HL-60 (cell line): ENCODE measurements around the gene LIX1L.
A peak's percentile ranks its signal among the peaks of the same experiment; 100 is the strongest.

ENCODE experiments used
- DNase-seq, 2 experiments: peaks; one replicate each; pipeline ENCODE4 v3.0.0-alpha.2; 2010 to 2020; ENCODE audit warnings: low read depth in 1 of 2, low spot score in 1 of 2
- H3K27ac ChIP-seq: fragments of 250-450 bp; sonication (Bioruptor Pico); replicated peaks from 2 replicates; pipeline ENCODE4 v1.5.1; 2020; ENCODE audit warnings: mild to moderate bottlenecking, moderate library complexity
- H3K27me3 ChIP-seq: fragments of 250-450 bp; sonication (Bioruptor Pico); 2 replicates; pipeline ENCODE4 v1.5.1; 2021; ENCODE audit warnings: mild to moderate bottlenecking, moderate library complexity; ENCODE audit not compliant: insufficient read depth, poor library complexity, severe bottlenecking
- H3K4me3 ChIP-seq: replicated peaks from 2 replicates; pipeline ENCODE4 v1.5.1; 2011; ENCODE audit warnings: mild to moderate bottlenecking, control low read depth, low read length; ENCODE audit not compliant: insufficient read depth
- GABPA ChIP-seq: IDR thresholded peaks from 2 replicates; pipeline ENCODE4 v1.6.1; 2012; ENCODE audit warnings: low read depth
- POLR2AphosphoS5 ChIP-seq: IDR thresholded peaks from 2 replicates; pipeline ENCODE4 v1.6.1; 2012; ENCODE audit warnings: low read depth
- SPI1 ChIP-seq: IDR thresholded peaks from 2 replicates; pipeline ENCODE4 v1.6.1; 2012; ENCODE audit warnings: low read depth, mild to moderate bottlenecking, borderline replicate concordance
- TF ChIP-seq, protein P1 (sequence below): IDR thresholded peaks from one replicate; pipeline ENCODE4 v1.5.1; 2011; ENCODE audit warnings: low read length, control low read depth, inconsistent platforms; ENCODE audit not compliant: insufficient read depth
- TF ChIP-seq, protein P2 (sequence below): IDR thresholded peaks from 2 replicates; pipeline ENCODE4 v1.6.1; 2012; ENCODE audit warnings: low read depth; ENCODE audit not compliant: insufficient replicate concordance

Gene LIX1L

DNA sequence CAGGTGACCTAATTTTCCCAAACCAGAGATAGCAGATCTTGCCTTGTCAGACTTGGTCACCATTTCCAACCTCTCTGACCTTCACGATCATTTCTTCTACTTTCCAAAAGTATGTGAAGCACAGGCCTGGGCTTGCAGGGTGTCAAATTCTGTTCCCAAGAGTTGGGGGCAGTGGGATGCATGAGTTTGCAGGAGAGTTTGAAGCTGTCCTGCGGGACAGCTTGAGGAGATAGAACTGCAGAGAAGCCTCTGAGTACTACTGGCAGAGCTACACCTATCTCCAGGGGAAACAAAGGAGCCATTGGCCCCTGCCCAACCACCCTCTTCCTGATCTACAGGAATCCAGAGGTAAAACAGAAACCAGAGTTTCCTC is 27.3 kb upstream of the LIX1L start:
- DNase-seq: no peak
- H3K27ac ChIP-seq: peak overlapping the region; percentile 79
- H3K27me3 ChIP-seq: no peaks in the 10 kb centered on the region
- TF ChIP-seq, protein P1, sequence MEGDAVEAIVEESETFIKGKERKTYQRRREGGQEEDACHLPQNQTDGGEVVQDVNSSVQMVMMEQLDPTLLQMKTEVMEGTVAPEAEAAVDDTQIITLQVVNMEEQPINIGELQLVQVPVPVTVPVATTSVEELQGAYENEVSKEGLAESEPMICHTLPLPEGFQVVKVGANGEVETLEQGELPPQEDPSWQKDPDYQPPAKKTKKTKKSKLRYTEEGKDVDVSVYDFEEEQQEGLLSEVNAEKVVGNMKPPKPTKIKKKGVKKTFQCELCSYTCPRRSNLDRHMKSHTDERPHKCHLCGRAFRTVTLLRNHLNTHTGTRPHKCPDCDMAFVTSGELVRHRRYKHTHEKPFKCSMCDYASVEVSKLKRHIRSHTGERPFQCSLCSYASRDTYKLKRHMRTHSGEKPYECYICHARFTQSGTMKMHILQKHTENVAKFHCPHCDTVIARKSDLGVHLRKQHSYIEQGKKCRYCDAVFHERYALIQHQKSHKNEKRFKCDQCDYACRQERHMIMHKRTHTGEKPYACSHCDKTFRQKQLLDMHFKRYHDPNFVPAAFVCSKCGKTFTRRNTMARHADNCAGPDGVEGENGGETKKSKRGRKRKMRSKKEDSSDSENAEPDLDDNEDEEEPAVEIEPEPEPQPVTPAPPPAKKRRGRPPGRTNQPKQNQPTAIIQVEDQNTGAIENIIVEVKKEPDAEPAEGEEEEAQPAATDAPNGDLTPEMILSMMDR: no peak
- TF ChIP-seq, protein P2, sequence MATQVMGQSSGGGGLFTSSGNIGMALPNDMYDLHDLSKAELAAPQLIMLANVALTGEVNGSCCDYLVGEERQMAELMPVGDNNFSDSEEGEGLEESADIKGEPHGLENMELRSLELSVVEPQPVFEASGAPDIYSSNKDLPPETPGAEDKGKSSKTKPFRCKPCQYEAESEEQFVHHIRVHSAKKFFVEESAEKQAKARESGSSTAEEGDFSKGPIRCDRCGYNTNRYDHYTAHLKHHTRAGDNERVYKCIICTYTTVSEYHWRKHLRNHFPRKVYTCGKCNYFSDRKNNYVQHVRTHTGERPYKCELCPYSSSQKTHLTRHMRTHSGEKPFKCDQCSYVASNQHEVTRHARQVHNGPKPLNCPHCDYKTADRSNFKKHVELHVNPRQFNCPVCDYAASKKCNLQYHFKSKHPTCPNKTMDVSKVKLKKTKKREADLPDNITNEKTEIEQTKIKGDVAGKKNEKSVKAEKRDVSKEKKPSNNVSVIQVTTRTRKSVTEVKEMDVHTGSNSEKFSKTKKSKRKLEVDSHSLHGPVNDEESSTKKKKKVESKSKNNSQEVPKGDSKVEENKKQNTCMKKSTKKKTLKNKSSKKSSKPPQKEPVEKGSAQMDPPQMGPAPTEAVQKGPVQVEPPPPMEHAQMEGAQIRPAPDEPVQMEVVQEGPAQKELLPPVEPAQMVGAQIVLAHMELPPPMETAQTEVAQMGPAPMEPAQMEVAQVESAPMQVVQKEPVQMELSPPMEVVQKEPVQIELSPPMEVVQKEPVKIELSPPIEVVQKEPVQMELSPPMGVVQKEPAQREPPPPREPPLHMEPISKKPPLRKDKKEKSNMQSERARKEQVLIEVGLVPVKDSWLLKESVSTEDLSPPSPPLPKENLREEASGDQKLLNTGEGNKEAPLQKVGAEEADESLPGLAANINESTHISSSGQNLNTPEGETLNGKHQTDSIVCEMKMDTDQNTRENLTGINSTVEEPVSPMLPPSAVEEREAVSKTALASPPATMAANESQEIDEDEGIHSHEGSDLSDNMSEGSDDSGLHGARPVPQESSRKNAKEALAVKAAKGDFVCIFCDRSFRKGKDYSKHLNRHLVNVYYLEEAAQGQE: no peak
- TF ChIP-seq POLR2AphosphoS5 (no peak), SPI1 (no peak), GABPA (no peak)
- H3K4me3 ChIP-seq: peak overlapping the region; percentile 27; the same call in 1 of the 2 replicates

DNA sequence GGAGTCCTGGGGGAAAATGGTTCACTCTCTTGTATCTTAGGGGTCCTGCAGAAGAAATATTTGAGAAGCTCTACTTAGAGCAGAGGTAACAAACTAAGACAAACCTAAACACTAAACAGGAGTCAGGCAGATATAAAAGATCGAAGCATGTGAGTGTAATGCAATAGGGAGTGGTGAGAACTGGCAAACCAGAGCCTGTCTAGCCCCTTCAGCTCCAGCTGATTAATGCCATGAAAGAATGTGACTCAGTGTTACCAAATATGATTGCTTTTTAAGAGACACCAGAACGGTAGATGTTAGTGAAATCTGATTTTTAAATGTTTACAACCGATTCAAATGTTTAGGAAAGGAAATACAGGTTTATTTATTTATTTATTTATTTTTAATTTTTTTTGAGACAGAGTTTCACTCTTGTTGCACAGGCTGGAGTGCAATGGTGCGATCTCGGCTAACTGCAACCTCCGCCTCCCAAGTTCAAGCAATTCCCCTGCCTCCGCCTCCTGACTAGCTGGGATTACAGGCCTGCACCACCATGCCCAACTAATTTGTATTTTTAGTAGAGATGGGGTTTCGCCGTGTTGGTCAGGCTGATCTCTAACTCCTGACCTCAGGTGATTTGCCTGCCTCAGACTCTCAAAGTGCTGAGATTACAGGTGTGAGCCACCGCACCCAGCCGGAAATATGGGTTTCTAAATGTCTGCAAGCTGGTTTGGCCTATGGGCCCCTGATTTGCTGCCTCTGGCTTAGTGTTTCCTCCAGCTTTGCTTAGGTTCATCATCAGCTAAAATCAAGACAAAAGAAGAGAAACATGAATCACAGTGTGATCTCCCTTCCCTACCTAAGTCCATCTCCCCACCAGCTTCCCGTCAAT is 26.4 kb upstream of the LIX1L start:
- TF ChIP-seq, protein P2: no peak
- TF ChIP-seq, protein P1: no peak
- TF ChIP-seq GABPA: no peak
- TF ChIP-seq SPI1: no peak
- no peak for TF ChIP-seq POLR2AphosphoS5
- no peak overlapping the region for H3K4me3 ChIP-seq
- H3K27ac ChIP-seq: peak overlapping the region; percentile 79
- H3K27me3 ChIP-seq: no peaks in the 10 kb centered on the region
- DNase-seq: no peak

DNA sequence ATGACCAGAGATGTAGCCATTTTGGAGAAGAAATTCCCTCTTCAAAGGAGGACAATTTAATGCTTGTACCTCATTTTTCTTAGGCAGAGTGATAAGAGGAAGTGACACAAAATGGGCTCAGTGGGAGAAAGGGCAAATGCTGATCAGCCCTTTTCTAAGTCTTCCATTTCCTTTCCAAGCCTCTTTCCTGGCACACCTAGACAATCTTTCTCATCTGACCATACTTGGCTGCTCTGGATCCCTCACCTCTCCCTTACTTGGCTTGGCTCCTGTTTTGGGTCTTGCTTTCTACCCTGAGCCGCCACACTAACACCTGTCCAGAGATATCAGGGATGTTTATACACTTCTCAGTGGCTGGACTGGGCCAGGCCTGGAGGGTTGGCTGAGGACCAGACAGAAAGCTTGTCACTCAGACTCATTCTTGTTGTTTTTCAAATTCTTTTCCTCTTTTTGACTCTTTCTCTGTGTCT is 25.4 kb upstream of the LIX1L start:
- Histone ChIP-seq H3K27me3 (no peaks in the 10 kb centered on the region), H3K4me3 (no peak overlapping the region), H3K27ac (peak overlapping the region; percentile 21)
- peak; percentile 92 for TF ChIP-seq SPI1
- TF ChIP-seq, protein P1: no peak
- DNase-seq: no peak
